ENCODE results near the gene CRIP2.
A peak's percentile ranks its signal among the peaks of the same experiment; 100 is the strongest.

CRIP2 gene

GRCh38 chr14:105486163-105486973, 11.7 kb downstream of the CRIP2 start, which contains the start of gene CRIP1:
CRIP1 (plus strand) TSS chr14:105486886; CDS start chr14:105487260, 374 bp downstream.
- H4K91ac ChIP-seq (ENCODE audit: low read depth, low read length, poor library complexity) = peak within 1 kb of the TSS; percentile 72
- H3K27me3 ChIP-seq (ENCODE audit: control insufficient read depth in 3 of 3, insufficient read depth in 3 of 3, low read depth in 1 of 3, low read length in 3 of 3) = peaks cover 0 to 21% (median 4%) of the 10 kb centered on the region in 3 experiments
- no CpG with 5 or more reads among the region's 56 CpGs for WGBS, 2 donors (ENCODE audit: extremely low coverage in 2 of 2, insufficient read length in 2 of 2, insufficient replicate concordance in 1 of 2)
- peak within 1 kb of the TSS; percentile 95 for H3K4ac ChIP-seq (ENCODE audit: low read length)
- peak within 1 kb of the TSS; percentile 97 for H2AK5ac ChIP-seq (ENCODE audit: low read depth, low read length)
- peak within 1 kb of the TSS; percentile 84 for H2BK12ac ChIP-seq (ENCODE audit: low read length)
- H4K8ac ChIP-seq (ENCODE audit: low read depth, low read length) = peak within 1 kb of the TSS; percentile 43
- H3K18ac ChIP-seq (ENCODE audit: low read length) = peak within 1 kb of the TSS; percentile 97
- DNase-seq (ENCODE audit: low spot score) = no peak
- peak within 1 kb of the TSS; percentile 63 for H2BK120ac ChIP-seq (ENCODE audit: low read depth, low read length)
- H2BK5ac ChIP-seq (ENCODE audit: low read length) = peak within 1 kb of the TSS; percentile 85
- peak within 1 kb of the TSS; percentile 73 for H3K4me2 ChIP-seq (ENCODE audit: insufficient read depth, low read length, poor library complexity, severe bottlenecking)
- H3K14ac ChIP-seq (ENCODE audit: low read length) = peak within 1 kb of the TSS; percentile 99
- H3K9ac ChIP-seq (ENCODE audit: low read depth, low read length, poor library complexity) = peak within 1 kb of the TSS; percentile 89
- peak within 1 kb of the TSS; percentile 8 to 76 for H3K4me3 ChIP-seq (ENCODE audit: low read length in 2 of 2)
- no peak within 1 kb of the TSS for H3K27ac ChIP-seq (replicated peaks; ENCODE audit: low read length)
- H2AFZ ChIP-seq (ENCODE audit: low read length) = peak within 1 kb of the TSS; percentile 90
- H3K36me3 ChIP-seq (replicated peaks in 1 of 2; ENCODE audit: control insufficient read depth in 2 of 2, insufficient read depth in 2 of 2, low read length in 2 of 2) = no peaks in the 10 kb centered on the region
- H3K9me3 ChIP-seq (replicated peaks in 1 of 2; ENCODE audit: control insufficient read depth in 2 of 2, insufficient read depth in 1 of 2, low read depth in 1 of 2, low read length in 2 of 2) = no peaks in the 10 kb centered on the region
- peaks cover 48 to 61% of the 10 kb centered on the region in 2 donors for H3K4me1 ChIP-seq (ENCODE audit: control insufficient read depth in 2 of 2, insufficient read depth in 1 of 2, low read depth in 1 of 2, low read length in 2 of 2)
- peaks cover 5% of the 10 kb centered on the region for H3K79me1 ChIP-seq (ENCODE audit: low read depth, low read length)
- H2BK15ac ChIP-seq (ENCODE audit: low read length) = peak within 1 kb of the TSS; percentile 99
- peak within 1 kb of the TSS; percentile 91 for H3K23ac ChIP-seq (ENCODE audit: low read depth, low read length, poor library complexity)

- Histone ChIP-seq H3K9ac (ENCODE audit: low read depth, low read length, poor library complexity) (peak overlapping the region; percentile 89), H3K27me3 (ENCODE audit: control insufficient read depth in 3 of 3, insufficient read depth in 3 of 3, low read depth in 1 of 3, low read length in 3 of 3) (peaks cover 0 to 20% (median 4%) of the 10 kb centered on the region in 3 experiments), H3K79me1 (ENCODE audit: low read depth, low read length) (peaks cover 9% of the 10 kb centered on the region), H2BK12ac (ENCODE audit: low read length) (peak overlapping the region; percentile 46), H2BK15ac (ENCODE audit: low read length) (peak overlapping the region; percentile 99), H3K27ac (replicated peaks; ENCODE audit: low read length) (no peak overlapping the region), H2BK5ac (ENCODE audit: low read length) (peak overlapping the region; percentile 85), H4K8ac (ENCODE audit: low read depth, low read length) (peak overlapping the region; percentile 23), H3K23ac (ENCODE audit: low read depth, low read length, poor library complexity) (peak overlapping the region; percentile 85), H3K14ac (ENCODE audit: low read length) (peak overlapping the region; percentile 99), H3K4ac (ENCODE audit: low read length) (peak overlapping the region; percentile 95), H4K91ac (ENCODE audit: low read depth, low read length, poor library complexity) (peak overlapping the region; percentile 72), H3K4me2 (ENCODE audit: insufficient read depth, low read length, poor library complexity, severe bottlenecking) (peak overlapping the region; percentile 73), H2AFZ (ENCODE audit: low read length) (peak overlapping the region; percentile 24), H3K9me3 (replicated peaks in 1 of 2; ENCODE audit: control insufficient read depth in 2 of 2, insufficient read depth in 1 of 2, low read depth in 1 of 2, low read length in 2 of 2) (no peaks in the 10 kb centered on the region), H3K18ac (ENCODE audit: low read length) (peak overlapping the region; percentile 97), H2BK120ac (ENCODE audit: low read depth, low read length) (peak overlapping the region; percentile 63), H2AK5ac (ENCODE audit: low read depth, low read length) (peak overlapping the region; percentile 95), H3K36me3 (replicated peaks in 1 of 2; ENCODE audit: control insufficient read depth in 2 of 2, insufficient read depth in 2 of 2, low read length in 2 of 2) (no peaks in the 10 kb centered on the region), H3K4me3 (ENCODE audit: low read length in 2 of 2) (peak overlapping the region in 1 of 2 donors; percentile 76), H3K4me1 (ENCODE audit: control insufficient read depth in 2 of 2, insufficient read depth in 1 of 2, low read depth in 1 of 2, low read length in 2 of 2) (peaks cover 50 to 56% of the 10 kb centered on the region in 2 donors)
- WGBS, 2 donors (ENCODE audit: extremely low coverage in 2 of 2, insufficient read length in 2 of 2, insufficient replicate concordance in 1 of 2) = no CpG with 5 or more reads among the region's 45 CpGs
- no peak for DNase-seq (ENCODE audit: low spot score)
Measured at GRCh38 chr14:105486974-105487448, 12.4 kb downstream of the CRIP2 start.

GRCh38 chr14:105487449-105487985, 12.9 kb downstream of the CRIP2 start:
- H2BK5ac ChIP-seq (ENCODE audit: low read length) = peak overlapping the region; percentile 85
- peaks cover 47 to 52% of the 10 kb centered on the region in 2 donors for H3K4me1 ChIP-seq (ENCODE audit: control insufficient read depth in 2 of 2, insufficient read depth in 1 of 2, low read depth in 1 of 2, low read length in 2 of 2)
- no peak overlapping the region for H3K27ac ChIP-seq (replicated peaks; ENCODE audit: low read length)
- H3K4ac ChIP-seq (ENCODE audit: low read length) = peak overlapping the region; percentile 95
- H4K91ac ChIP-seq (ENCODE audit: low read depth, low read length, poor library complexity) = peak overlapping the region; percentile 1
- peaks cover 0 to 20% (median 4%) of the 10 kb centered on the region in 3 experiments for H3K27me3 ChIP-seq (ENCODE audit: control insufficient read depth in 3 of 3, insufficient read depth in 3 of 3, low read depth in 1 of 3, low read length in 3 of 3)
- H3K23ac ChIP-seq (ENCODE audit: low read depth, low read length, poor library complexity) = peak overlapping the region; percentile 85
- peak overlapping the region; percentile 84 for H2BK12ac ChIP-seq (ENCODE audit: low read length)
- H3K9me3 ChIP-seq (replicated peaks in 1 of 2; ENCODE audit: control insufficient read depth in 2 of 2, insufficient read depth in 1 of 2, low read depth in 1 of 2, low read length in 2 of 2) = no peaks in the 10 kb centered on the region
- H3K18ac ChIP-seq (ENCODE audit: low read length) = peak overlapping the region; percentile 97
- peak overlapping the region; percentile 89 for H3K9ac ChIP-seq (ENCODE audit: low read depth, low read length, poor library complexity)
- peaks cover 2 to 3% of the 10 kb centered on the region in 2 donors for H3K36me3 ChIP-seq (replicated peaks in 1 of 2; ENCODE audit: control insufficient read depth in 2 of 2, insufficient read depth in 2 of 2, low read length in 2 of 2)
- H2AK5ac ChIP-seq (ENCODE audit: low read depth, low read length) = peak overlapping the region; percentile 95
- no CpG with 5 or more reads among the region's 48 CpGs for WGBS, 2 donors (ENCODE audit: extremely low coverage in 2 of 2, insufficient read length in 2 of 2, insufficient replicate concordance in 1 of 2)
- H3K4me3 ChIP-seq (ENCODE audit: low read length in 2 of 2) = peak overlapping the region; percentile 8 to 76
- peak overlapping the region; percentile 23 for H4K8ac ChIP-seq (ENCODE audit: low read depth, low read length)
- peak overlapping the region; percentile 63 for H2BK120ac ChIP-seq (ENCODE audit: low read depth, low read length)
- H3K14ac ChIP-seq (ENCODE audit: low read length) = peak overlapping the region; percentile 99
- peak overlapping the region; percentile 24 for H2AFZ ChIP-seq (ENCODE audit: low read length)
- no peak for DNase-seq (ENCODE audit: low spot score)
- H2BK15ac ChIP-seq (ENCODE audit: low read length) = peak overlapping the region; percentile 99
- peaks cover 12% of the 10 kb centered on the region for H3K79me1 ChIP-seq (ENCODE audit: low read depth, low read length)
- peak overlapping the region; percentile 73 for H3K4me2 ChIP-seq (ENCODE audit: insufficient read depth, low read length, poor library complexity, severe bottlenecking)
